Measurements from ENCODE around the gene MAP3K1.

The MAP3K1 gene

DNA sequence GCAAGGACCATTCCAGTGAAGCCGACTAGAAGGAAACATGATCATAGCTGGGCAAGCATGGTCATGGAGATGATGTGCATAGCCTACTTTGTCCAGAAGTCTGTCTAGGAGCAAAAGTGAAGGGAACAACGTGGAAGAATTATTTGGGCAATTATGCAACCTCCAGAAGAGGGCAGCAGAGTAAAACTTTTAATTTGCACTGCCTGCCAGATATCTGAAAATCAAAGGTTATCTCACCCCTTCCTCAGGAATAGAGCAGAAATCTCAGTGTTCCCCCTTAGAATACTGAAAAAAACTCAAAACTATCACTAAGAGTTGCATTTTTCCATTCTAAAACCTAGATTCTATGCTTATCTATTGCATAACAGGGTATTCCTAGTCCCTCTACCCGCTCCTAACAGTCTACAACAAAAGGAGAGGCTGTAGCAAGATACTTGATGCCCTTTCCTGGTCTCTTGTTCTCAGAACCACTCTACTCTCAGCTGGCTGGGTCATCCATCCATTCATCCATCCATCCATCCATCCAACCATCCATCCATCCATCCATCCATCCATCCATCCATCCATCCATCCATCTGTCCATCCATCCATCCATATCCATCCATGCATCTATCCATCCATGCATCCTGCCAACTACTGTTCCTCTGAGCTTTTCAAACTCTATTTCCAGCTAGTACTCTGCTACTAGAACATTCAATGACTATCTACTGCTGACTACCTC lies 85.7 kb downstream of the MAP3K1 start:
- TF ChIP-seq POLR2AphosphoS5 (IDR thresholded peaks at IDR 0.05; ENCODE audit: low read depth, low read length) = no peak
- TF ChIP-seq SIN3A (IDR thresholded peaks at IDR 0.05; ENCODE audit: borderline replicate concordance, insufficient read depth, low read length) = no peak
- TF ChIP-seq FOXP2 (optimal IDR thresholded peaks at IDR 0.05; ENCODE audit: borderline replicate concordance, extremely low read depth, extremely low read length, insufficient read depth) = no peak
- no peak for TF ChIP-seq TAF1 (IDR thresholded peaks at IDR 0.05; ENCODE audit: borderline replicate concordance, insufficient read depth, low read length)
- TF ChIP-seq, protein P1, sequence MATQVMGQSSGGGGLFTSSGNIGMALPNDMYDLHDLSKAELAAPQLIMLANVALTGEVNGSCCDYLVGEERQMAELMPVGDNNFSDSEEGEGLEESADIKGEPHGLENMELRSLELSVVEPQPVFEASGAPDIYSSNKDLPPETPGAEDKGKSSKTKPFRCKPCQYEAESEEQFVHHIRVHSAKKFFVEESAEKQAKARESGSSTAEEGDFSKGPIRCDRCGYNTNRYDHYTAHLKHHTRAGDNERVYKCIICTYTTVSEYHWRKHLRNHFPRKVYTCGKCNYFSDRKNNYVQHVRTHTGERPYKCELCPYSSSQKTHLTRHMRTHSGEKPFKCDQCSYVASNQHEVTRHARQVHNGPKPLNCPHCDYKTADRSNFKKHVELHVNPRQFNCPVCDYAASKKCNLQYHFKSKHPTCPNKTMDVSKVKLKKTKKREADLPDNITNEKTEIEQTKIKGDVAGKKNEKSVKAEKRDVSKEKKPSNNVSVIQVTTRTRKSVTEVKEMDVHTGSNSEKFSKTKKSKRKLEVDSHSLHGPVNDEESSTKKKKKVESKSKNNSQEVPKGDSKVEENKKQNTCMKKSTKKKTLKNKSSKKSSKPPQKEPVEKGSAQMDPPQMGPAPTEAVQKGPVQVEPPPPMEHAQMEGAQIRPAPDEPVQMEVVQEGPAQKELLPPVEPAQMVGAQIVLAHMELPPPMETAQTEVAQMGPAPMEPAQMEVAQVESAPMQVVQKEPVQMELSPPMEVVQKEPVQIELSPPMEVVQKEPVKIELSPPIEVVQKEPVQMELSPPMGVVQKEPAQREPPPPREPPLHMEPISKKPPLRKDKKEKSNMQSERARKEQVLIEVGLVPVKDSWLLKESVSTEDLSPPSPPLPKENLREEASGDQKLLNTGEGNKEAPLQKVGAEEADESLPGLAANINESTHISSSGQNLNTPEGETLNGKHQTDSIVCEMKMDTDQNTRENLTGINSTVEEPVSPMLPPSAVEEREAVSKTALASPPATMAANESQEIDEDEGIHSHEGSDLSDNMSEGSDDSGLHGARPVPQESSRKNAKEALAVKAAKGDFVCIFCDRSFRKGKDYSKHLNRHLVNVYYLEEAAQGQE (IDR thresholded peaks at IDR 0.05; ENCODE audit: insufficient read depth in 1 of 2, low read depth in 2 of 2, low read length in 2 of 2) = no peak

DNA sequence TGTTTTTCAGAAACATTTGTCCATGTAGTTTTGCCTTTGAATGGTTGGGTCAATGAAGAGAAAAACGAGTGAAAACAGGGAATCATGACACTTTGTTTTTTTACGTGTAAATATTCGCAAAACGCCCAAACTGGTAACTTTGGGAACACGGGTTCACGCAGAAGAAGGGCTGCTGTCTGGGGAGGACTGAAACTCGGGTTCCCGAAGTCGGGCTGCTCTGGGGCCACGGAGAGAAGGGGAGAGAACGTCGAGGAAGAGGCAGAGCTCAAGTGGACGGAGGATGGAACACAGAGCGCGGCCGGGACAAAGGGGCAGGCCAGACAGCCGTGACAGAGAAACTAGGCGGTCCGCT lies 93.6 kb downstream of the MAP3K1 start:
- TF ChIP-seq, protein P1 (IDR thresholded peaks at IDR 0.05; ENCODE audit: insufficient read depth in 1 of 2, low read depth in 2 of 2, low read length in 2 of 2) = no peak
- TF ChIP-seq POLR2AphosphoS5 (IDR thresholded peaks at IDR 0.05; ENCODE audit: low read depth, low read length) = no peak
- TF ChIP-seq TAF1 (IDR thresholded peaks at IDR 0.05; ENCODE audit: borderline replicate concordance, insufficient read depth, low read length) = no peak
- TF ChIP-seq SIN3A (IDR thresholded peaks at IDR 0.05; ENCODE audit: borderline replicate concordance, insufficient read depth, low read length) = no peak
- no peak for TF ChIP-seq FOXP2 (optimal IDR thresholded peaks at IDR 0.05; ENCODE audit: borderline replicate concordance, extremely low read depth, extremely low read length, insufficient read depth)

DNA sequence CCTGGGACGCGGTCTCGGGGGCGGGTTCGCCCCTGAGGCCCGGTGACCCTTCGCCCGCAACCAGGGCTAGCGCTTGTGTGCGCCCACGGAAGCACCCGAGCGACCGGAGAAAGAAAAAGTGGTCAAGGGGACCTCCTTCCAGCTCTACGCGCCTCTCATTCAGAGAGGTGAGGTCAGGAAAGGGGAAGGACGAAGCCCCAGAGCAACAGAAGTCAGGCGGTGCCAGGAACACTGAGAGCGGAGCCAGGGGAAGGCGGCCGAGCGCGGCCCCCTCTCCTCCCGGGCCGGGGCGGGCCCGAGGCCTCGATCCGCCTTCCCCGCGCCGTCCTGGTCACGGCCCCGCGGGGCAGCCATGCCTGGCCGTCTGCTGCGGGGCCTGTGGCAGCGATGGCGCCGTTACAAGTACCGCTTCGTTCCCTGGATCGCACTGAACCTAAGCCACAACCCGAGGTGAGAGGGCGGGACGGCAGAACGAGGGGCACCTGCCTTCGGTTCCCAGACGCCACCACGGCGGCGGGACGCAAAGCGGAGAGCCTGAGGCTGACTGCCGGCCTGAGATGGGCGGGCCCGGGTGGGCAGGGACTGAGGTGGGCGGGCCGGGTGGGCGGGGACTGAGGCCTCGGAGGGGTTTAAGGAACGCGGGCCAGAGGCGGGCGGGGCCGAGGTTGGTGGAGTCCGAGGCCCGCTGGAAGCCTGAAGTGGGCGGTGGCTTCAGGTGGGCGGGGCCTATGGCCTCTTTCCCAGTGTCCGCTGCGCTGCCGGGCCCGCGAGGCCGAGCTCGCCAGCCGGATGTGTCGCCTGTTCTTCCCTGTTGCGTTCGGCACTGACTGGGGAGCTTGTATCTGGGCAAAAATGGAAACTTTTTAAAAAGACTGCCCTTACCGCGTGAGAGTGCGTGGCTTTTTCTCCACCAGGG lies 94.2 kb downstream of the MAP3K1 start, which contains the start of gene SETD9:
SETD9 (plus strand) TSS at position 303 of the 916 bp plus-strand sequence; CDS start at position 353, 50 bp downstream.
- TF ChIP-seq POLR2AphosphoS5 (IDR thresholded peaks at IDR 0.05; ENCODE audit: low read depth, low read length) (peak; percentile 96), TAF1 (IDR thresholded peaks at IDR 0.05; ENCODE audit: borderline replicate concordance, insufficient read depth, low read length) (peak; percentile 80), SIN3A (IDR thresholded peaks at IDR 0.05; ENCODE audit: borderline replicate concordance, insufficient read depth, low read length) (0 out of 2 replicates have a peak, but pooled peaks have one; percentile 53), FOXP2 (optimal IDR thresholded peaks at IDR 0.05; ENCODE audit: borderline replicate concordance, extremely low read depth, extremely low read length, insufficient read depth) (peak; percentile 27)
- TF ChIP-seq, protein P1 (IDR thresholded peaks at IDR 0.05; ENCODE audit: insufficient read depth in 1 of 2, low read depth in 2 of 2, low read length in 2 of 2) = no peak

DNA sequence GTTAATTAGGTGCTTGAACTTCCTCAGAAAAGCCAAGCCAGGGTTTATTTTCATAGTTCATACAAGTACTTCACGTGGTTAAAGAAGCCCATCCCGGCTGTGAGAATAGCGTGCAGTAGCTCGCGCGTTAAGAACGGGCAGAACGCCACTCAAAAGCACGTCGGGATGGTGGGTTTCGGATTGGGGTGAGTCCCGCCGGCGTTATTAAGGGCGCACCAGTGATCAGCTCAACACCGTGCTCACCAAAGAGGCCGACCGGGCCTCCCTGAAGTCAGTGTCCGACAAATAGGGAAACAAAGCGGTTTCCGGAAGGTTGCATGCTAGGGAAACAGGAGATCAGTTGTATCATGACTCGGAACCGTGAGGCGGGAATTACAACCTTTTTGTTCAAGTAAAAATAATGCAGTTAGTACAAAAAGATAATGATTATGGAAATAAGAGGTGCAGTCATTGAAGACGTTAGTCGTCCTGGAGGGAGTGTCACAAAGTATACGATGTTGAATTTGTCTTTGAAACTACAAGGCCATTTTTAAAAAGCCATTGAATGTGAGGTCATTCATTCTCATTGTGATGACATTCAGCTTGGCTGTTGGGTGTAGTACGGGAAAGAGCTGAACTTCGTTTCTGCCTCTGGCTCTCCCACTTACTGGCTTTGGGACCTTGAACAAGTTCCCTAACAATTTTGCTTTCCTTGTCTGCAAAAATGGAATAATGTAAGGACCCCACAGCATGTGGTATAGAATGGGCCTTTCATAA lies 95.0 kb downstream of the MAP3K1 start:
- TF ChIP-seq POLR2AphosphoS5 (IDR thresholded peaks at IDR 0.05; ENCODE audit: low read depth, low read length) (no peak), FOXP2 (optimal IDR thresholded peaks at IDR 0.05; ENCODE audit: borderline replicate concordance, extremely low read depth, extremely low read length, insufficient read depth) (no peak)

DNA sequence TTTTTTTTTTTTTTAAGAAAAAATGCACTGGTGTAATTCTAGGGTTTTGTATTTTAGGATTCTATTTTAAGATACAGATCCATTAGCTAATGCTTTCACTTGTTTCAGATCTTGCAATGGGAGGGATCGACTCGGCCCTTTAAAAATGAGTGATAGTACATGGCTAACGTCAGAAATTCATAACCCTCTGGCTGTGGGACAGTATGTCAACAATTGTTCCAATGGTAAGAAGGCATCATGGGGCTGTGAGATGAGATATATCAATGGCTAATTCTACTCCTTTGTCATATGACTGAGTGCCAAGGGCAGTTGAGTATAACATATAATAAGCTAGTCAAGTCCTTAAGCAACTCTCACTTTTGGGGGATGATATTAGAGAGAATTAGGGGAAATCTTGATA lies 98.4 kb downstream of the MAP3K1 start:
- TF ChIP-seq TAF1 (IDR thresholded peaks at IDR 0.05; ENCODE audit: borderline replicate concordance, insufficient read depth, low read length) (no peak), FOXP2 (optimal IDR thresholded peaks at IDR 0.05; ENCODE audit: borderline replicate concordance, extremely low read depth, extremely low read length, insufficient read depth) (no peak), POLR2AphosphoS5 (IDR thresholded peaks at IDR 0.05; ENCODE audit: low read depth, low read length) (no peak), SIN3A (IDR thresholded peaks at IDR 0.05; ENCODE audit: borderline replicate concordance, insufficient read depth, low read length) (no peak)
- TF ChIP-seq, protein P1 (IDR thresholded peaks at IDR 0.05; ENCODE audit: insufficient read depth in 1 of 2, low read depth in 2 of 2, low read length in 2 of 2) = no peak

Data from PFSK-1 (cell line).